GM10248 (cell line): ENCODE data around the gene LRRC28.
"Not testable (repeated sequence)": the region's sequence is repeated elsewhere in the genome, so short reads cannot be mapped to it uniquely, and the experiment has no call there.

Experiments
- CTCF ChIA-PET: fragments of 300-600 bp; sonication (Branson Sonifier 250); formaldehyde crosslinking; extraction: SDS; loops from one replicate; lab custom pipeline; 2021; ENCODE audit warnings: antibody characterized with exemption; lab: Yijun Ruan, JAX
- POLR2A ChIA-PET: fragments of 350-650 bp; sonication (Branson Sonifier 250); formaldehyde crosslinking; extraction: SDS; loops from one replicate; lab custom pipeline; 2020; ENCODE audit warnings: antibody characterized with exemption; lab: Yijun Ruan, JAX
- DNase-seq: peaks from one replicate; pipeline ENCODE4 v3.0.0; 2012; ENCODE audit errors: extremely low spot score
- TF ChIP-seq, protein P1 (sequence below): IDR thresholded peaks from 2 replicates; pipeline ENCODE4 v1.5.1; 2012; ENCODE audit warnings: mild to moderate bottlenecking, low read depth; ENCODE audit errors: extremely low read depth, missing control alignments, control extremely low read depth

LRRC28 gene

DNA sequence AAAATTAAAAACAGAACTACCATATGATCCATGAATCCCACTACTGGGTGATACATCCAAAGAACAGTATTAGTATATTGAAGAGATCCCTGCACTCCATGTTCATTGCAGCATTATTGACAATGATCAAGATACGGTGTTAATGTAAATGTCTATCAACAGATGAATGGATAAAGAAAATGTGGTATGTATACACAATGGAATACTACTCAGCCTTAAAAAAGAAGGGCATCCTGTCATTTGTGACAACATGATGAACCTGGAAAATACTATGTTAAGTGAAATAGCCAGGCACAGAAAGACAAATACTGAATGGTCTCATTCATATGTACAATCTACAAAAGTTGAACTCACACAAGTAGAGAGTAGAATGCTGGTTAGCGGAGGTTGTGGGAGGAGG, 18.5 kb upstream of the LRRC28 start:
- ChIA-PET CTCF (interaction anchor here (1.5 to 2.1 kb wide), 2 partner anchors 9 to 156 kb away, joined by 3 to 7 read pairs; no protein-coding TSS in a partner anchor), POLR2A (no interaction called here)
- DNase-seq: no peak
- TF ChIP-seq, protein P1, sequence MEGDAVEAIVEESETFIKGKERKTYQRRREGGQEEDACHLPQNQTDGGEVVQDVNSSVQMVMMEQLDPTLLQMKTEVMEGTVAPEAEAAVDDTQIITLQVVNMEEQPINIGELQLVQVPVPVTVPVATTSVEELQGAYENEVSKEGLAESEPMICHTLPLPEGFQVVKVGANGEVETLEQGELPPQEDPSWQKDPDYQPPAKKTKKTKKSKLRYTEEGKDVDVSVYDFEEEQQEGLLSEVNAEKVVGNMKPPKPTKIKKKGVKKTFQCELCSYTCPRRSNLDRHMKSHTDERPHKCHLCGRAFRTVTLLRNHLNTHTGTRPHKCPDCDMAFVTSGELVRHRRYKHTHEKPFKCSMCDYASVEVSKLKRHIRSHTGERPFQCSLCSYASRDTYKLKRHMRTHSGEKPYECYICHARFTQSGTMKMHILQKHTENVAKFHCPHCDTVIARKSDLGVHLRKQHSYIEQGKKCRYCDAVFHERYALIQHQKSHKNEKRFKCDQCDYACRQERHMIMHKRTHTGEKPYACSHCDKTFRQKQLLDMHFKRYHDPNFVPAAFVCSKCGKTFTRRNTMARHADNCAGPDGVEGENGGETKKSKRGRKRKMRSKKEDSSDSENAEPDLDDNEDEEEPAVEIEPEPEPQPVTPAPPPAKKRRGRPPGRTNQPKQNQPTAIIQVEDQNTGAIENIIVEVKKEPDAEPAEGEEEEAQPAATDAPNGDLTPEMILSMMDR: no peak

GRCh38 chr15:99234160-99234559, 17.1 kb upstream of the LRRC28 start:
- DNase-seq, POLR2A ChIA-PET: not testable (repeated sequence)
- CTCF ChIA-PET: interaction anchor here (0.7 to 2.1 kb wide), 3 partner anchors 10 to 522 kb away, joined by 3 to 7 read pairs (median 3); partner anchors contain the start of gene SYNM

- ChIA-PET POLR2A (no interaction called here), CTCF (interaction anchor here (1.3 kb wide), 1 partner anchor 13 kb away, joined by 3 read pairs; no protein-coding TSS in a partner anchor)
- DNase-seq: no peak
- TF ChIP-seq, protein P1: no peak
Measured at GRCh38 chr15:99238849-99239248, 12.4 kb upstream of the LRRC28 start.

DNA sequence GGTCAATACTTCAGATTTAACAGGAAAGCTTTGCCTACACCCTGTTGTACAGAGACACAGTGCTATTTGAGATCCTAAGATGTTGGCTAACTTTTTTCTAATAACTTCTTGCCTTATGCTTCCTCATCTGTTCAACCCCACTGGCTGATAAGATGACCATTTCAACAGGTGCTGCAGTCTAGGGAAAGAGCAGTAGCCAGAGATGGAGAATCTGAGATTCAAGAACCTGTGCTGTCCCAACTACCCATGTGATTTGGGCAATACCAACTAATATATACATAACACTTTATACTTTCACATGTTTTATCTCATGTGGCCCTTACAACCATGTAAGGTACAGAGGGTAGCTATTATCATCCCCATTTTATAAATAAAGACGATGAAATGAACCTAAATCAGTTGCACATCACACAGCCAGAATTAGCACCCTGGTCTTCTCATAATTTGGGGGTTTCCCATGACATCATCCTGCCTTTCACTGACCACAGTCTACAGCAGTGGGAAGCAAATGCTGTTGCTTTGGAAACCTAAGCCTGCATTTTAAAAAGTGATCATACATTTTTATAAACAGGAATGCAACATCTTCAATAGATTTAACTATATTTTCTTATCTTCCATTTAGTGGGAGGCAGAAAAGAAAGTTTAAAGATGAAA, 11.6 kb upstream of the LRRC28 start:
- DNase-seq: peak; percentile 65
- ChIA-PET POLR2A (no interaction called here), CTCF (interaction anchor here (1.1 to 1.3 kb wide), 2 partner anchors 14 to 465 kb away, joined by 3 to 5 read pairs; no protein-coding TSS in a partner anchor)
- TF ChIP-seq, protein P1: no peak

DNA sequence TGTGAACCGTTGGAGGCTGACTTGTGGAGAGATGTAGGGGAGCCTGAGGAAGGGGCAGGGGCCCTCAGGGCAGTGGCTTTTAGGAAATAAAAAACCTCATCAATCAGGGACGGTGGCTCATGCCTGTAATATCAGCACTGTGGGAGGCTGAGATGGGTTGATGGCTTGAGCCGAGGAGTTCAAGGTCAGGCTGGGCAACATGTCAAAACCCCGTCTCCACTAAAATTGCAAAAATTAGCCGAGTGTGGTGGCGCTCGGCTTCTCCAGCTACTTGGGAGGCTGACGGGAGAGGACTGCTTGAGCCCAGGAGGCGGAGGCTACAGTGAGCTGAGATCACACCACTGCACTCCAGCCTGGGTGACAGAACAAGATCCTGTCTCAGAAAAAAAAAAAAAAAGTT, 9.5 kb upstream of the LRRC28 start:
- DNase-seq: no peak
- POLR2A ChIA-PET: no interaction called here
- CTCF ChIA-PET: interaction anchor here (1.5 kb wide), 1 partner anchor 12 kb away, joined by 4 read pairs; no protein-coding TSS in a partner anchor
- TF ChIP-seq, protein P1: no peak

DNA sequence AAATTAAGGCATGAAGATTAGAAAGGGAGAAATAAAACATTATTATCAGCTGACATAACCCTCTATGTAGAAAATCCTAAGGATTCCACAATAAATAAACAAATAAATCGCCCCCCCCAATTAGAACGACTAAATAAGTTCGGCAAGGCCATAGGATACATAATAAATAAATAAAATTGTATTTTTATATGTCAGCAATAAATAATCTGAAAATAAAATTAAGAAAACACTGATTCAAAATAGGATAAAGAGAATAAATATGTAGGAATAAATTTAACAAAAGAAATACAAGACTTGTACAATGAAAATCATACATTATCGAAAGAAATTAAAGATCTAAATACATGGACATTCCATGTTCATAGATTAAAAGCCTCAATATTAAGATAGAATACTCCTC, 7.0 kb upstream of the LRRC28 start:
- CTCF ChIA-PET: interaction anchor here (1.1 to 1.6 kb wide), 2 partner anchors 20 to 139 kb away, joined by 3 read pairs; partner anchors contain the start of gene SYNM
- POLR2A ChIA-PET: no interaction called here
- TF ChIP-seq, protein P1: no peak
- DNase-seq: no peak

GRCh38 chr15:99247062-99247461, 4.2 kb upstream of the LRRC28 start:
- CTCF ChIA-PET: interaction anchor here (1.2 kb wide), 1 partner anchor 509 kb away, joined by 4 read pairs; no protein-coding TSS in a partner anchor

More at GRCh38 chr15:99247062-99247461, 4.2 kb upstream of the LRRC28 start:
- no peak for DNase-seq
- POLR2A ChIA-PET: no interaction called here
- TF ChIP-seq, protein P1: no peak
